ENCODE results near the gene PKN3.

- TF ChIP-seq CEBPB (IDR thresholded peaks at IDR 0.05) (peak; percentile 66; the same call in 1 of the 2 replicates), TAF1 (IDR thresholded peaks at IDR 0.05; ENCODE audit: low read depth) (no peak; the same call in 1 of the 2 replicates), TCF12 (IDR thresholded peaks at IDR 0.05; ENCODE audit: low read depth) (no peak), TEAD4 (IDR thresholded peaks at IDR 0.05) (peak; percentile 58; the same call in 1 of the 2 replicates), USF1 (IDR thresholded peaks at IDR 0.05) (peak; percentile 47; the same call in 1 of the 2 replicates), CREB1 (IDR thresholded peaks at IDR 0.05; ENCODE audit: low read depth) (no peak), NFIC (IDR thresholded peaks at IDR 0.05) (no peak), ZBTB7A (IDR thresholded peaks at IDR 0.05; ENCODE audit: low read depth) (peak; percentile 60; the same call in 1 of the 2 replicates)
- TF ChIP-seq, protein P1, sequence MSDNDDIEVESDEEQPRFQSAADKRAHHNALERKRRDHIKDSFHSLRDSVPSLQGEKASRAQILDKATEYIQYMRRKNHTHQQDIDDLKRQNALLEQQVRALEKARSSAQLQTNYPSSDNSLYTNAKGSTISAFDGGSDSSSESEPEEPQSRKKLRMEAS (IDR thresholded peaks at IDR 0.05), result peak; percentile 93
- TF ChIP-seq, protein P2, sequence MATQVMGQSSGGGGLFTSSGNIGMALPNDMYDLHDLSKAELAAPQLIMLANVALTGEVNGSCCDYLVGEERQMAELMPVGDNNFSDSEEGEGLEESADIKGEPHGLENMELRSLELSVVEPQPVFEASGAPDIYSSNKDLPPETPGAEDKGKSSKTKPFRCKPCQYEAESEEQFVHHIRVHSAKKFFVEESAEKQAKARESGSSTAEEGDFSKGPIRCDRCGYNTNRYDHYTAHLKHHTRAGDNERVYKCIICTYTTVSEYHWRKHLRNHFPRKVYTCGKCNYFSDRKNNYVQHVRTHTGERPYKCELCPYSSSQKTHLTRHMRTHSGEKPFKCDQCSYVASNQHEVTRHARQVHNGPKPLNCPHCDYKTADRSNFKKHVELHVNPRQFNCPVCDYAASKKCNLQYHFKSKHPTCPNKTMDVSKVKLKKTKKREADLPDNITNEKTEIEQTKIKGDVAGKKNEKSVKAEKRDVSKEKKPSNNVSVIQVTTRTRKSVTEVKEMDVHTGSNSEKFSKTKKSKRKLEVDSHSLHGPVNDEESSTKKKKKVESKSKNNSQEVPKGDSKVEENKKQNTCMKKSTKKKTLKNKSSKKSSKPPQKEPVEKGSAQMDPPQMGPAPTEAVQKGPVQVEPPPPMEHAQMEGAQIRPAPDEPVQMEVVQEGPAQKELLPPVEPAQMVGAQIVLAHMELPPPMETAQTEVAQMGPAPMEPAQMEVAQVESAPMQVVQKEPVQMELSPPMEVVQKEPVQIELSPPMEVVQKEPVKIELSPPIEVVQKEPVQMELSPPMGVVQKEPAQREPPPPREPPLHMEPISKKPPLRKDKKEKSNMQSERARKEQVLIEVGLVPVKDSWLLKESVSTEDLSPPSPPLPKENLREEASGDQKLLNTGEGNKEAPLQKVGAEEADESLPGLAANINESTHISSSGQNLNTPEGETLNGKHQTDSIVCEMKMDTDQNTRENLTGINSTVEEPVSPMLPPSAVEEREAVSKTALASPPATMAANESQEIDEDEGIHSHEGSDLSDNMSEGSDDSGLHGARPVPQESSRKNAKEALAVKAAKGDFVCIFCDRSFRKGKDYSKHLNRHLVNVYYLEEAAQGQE (IDR thresholded peaks at IDR 0.05; ENCODE audit: low read depth), result no peak
Measured at GRCh38 chr9:128683340-128684064, 18.8 kb upstream of the PKN3 start.
